ENCODE measurements around the gene RNF157.

The RNF157 gene

DNA sequence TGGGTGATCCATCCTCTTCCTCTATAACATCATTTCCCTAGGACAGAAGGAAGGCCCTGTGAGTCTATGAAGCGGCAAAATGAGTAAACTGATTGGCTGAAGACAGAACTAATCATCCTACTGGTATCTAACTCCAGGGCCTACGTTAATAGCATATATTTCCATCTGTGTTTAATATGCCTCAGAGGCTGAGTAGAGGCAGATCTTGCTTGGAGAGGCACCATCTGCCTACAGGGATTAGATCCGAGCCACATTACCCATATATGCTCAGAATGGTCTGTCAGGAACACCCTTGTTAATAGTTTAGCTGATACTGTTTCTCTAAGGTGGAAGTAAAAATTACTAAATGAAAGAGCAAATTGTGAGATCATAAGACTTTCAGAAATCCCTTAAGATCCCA is 86.0 kb downstream of the RNF157 start:
- DNase-seq: no peak

DNA sequence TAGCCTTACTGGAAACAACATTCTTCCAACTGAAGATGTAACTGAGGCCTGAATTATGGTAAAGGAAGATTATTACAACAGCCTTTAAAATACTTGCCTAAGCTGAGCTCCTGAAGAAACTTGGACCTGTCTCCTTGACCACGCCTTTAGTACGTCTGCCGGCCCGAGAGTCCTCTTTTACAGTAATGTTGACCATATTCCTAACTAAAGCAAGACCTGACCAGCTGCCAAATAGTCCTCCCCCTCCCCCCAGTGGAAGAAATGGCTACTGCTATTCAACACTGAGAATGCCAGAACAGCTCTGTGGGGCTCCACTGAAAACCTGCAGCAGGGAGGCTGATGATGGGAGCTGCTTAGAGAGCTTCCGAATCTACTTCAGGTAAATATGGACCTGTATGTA is 86.7 kb downstream of the RNF157 start:
- no peak for DNase-seq

DNA sequence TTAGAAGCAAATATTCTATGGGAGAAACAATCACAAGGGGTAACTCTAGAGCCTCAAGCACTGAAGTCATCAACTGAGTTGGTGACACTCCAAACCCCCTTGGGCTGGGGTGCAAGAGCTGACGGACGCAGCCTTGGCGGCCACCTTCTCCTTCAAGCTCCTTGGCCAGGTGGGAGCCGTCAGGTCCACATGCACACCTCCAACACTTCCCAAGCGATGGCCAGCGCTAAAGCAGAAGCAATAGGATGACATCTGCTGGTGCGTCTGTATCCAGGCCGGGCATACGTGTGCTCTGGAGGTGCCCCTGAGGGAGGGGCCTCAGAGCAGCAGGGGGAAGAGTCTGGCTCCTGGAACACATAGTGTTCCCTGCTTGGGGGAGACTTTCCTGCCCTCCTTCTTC is 87.1 kb downstream of the RNF157 start:
- no peak for DNase-seq

DNA sequence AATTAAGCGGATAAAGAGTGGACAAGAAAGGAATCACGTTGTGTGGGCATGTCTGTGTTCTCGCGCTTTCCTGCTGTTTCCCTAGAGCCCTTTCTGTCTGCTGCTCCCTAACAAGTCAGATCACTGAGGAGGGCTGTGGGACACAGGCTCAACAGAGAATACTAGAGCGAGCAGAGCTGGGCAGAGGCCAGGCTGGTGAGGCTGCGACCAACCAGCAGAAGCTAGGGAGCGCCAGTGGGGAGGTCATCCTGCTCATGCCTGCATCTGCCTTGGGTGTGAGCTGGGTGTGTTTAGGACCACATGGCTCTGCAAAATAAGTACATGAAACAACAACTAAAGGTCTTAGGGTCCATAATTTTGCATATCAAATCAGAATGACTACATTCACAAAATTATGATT is 87.7 kb downstream of the RNF157 start:
- DNase-seq: no peak

DNA sequence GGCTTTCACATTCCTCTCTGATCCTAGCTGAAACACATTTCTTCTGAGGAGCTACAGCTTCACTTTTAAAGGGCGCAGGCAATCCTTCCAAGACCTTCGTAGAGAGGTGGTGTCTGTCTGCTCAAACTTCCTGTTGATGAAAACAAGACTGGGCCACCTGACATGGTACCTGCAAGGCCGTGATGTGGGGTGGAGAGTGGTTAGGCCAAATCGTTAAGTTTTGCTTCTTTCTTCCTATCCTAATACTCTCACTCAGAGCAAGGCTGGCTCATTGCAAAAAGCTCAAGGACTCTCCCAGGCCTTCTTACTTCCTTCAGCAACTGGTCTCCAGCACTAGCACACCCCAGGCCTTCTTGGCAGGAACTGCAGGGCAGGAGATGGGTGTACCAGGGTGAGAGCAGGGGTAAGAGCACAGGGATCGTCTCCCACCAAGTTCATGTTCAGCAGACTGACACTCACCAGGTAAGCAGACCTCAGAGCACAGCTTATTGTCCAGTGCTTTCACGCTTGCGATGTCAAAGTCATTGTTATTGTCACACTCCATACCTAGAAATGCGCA is 88.3 kb downstream of the RNF157 start:
- no peak for DNase-seq

DNA sequence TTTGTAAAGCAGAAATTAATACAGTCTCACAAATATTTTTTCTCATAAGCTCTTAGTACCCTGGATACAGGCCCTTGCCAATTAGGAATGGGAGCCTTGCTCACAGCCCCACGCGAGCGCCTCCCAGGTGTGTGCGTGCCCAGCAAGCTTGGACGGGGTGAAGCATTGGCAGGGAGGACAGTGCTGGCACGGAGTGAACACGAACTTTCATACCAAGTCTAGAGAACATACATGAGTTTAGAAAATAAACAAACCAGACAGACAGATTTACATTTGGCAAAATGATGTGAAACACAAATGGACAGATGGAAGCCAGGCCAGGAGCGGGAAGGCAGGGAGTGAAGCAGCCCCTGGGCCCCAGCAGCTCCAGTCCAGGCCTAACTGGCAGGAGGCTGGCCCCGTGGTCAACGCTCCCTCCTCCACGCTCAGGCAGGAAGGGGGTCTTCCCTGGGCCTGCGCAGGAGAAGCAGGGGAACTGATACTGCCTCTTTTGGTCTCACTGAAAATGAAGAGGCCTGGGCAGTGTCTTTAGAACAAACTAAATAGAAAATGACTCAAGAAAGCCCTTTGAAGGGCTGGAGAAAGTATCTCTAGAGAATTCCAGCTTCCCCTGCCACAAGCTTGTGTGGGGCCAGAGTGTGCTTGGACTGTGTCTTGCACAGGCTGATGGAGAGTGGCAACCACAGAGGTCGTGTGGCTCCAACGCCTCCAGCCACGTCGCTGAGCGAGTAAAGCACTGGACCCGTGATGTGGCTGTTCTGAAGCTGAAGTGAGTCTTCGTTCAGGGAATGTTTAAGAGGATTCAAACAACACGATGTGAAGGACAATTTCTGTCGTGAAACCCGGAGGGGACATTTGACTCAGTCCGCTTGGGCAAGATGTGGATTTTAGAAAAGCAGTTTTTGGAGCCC is 89.3 kb downstream of the RNF157 start:
- no peak for DNase-seq

DNA sequence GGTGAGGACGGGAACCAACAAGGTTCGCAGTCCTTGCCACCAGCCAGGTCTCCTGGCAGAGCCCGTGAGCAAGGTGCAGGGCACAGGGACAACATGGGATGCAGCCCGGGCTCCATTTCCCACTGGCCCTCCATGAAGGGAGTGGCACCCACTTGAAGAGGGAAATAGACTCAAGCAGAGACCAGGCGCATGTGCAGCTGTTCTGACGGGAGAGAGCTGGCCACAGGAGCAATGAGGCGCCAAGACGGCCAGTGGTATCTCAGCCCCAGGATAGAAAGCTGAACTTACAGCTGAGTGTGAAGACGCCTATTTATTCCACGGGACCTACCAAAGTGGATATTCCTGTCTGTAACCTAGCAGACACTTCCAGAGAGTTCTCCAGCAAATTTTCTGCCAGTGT is 91.1 kb downstream of the RNF157 start:
- DNase-seq: no peak

DNA sequence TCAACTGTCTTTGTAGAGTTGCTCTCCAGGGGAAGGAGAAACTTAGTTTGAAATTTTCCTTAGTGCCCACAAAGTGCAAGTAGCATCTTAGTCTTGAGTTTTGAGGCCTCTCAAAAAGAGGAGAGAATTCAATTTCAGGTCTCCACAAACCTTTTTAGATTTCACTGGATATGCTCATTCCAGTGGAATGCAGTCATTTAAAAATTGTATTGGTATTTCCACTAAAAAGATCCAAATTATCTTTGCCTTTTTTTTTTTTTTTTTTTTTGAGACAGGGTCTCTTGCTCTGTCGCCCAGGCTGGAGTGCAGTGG is 92.3 kb downstream of the RNF157 start:
- no peak for DNase-seq

DNA sequence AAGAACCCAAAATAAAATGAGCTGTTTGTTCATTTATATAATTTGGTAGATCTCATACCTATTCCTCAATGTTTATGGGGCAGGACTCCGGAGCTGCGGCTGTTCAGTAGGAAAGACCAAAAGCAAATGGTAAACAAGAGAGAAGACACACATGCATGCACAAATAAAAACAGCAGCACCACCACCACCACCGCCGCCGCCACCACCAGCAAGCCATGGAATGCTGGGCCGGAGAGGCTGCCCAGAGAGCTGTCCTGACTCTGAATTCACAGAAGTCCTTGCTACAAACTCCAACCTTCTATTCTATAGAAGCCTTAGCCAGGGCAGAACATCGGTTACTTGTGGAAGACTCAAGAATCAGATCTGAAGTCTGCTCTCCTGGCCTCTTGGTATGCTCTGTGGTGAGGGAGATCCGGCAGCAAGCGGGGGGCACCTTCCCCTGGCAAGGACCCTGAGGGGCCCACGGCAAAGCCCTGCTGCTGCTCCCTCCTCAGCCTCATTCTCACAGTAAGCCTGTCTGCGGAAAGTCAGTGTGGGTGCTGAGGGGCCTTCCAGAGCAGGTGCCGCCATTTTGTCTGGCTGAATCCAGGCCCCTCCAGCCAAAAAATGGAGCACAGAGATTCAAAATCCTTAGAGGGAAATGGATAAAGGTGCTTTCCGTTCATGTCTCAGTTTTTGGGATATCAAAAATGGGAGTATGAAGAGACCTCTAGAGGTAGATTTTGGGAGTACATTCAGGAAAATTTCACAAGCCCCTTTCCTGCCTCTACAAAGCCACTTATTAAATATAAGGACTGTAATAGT is 92.9 kb downstream of the RNF157 start:
- no peak for DNase-seq

DNA sequence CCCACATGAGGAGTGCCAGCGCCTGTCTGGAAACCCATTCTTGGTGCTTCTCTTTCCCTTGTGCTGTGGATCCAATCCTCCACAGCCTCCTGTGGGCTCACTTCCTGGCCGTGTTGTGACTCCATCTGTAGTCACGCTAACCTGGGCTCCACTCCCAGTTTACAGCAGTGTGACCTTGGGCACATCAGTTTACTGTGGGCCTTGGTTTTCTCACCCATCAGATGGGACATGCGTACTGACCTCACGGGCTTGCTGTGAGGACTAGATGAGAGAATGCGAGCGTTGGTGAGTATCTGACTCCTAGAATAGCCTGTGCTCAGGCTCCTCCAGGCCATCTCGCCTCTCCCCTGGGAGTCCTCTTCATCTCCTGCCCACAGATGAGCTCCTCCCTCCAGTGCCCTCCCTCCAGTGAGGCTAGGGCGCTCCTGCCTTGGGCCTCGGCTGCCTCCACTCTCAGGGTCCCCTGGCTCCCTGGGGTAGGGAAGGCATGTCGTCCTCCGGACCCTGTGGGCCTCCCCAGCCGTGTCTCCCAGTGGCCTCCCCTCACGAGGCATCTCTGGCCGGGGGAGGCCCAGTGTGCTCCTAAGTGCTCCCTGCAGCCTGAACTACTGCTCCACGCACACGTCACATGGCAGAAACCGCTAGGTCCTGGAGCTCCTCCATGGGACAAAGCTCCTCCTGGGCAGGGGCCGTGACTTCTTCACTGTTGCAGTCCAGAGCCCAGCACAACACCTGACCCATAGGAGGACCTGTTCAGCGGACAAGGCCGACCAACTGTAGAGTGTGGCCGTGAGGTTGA is 94.0 kb downstream of the RNF157 start:
- no peak for DNase-seq

DNA sequence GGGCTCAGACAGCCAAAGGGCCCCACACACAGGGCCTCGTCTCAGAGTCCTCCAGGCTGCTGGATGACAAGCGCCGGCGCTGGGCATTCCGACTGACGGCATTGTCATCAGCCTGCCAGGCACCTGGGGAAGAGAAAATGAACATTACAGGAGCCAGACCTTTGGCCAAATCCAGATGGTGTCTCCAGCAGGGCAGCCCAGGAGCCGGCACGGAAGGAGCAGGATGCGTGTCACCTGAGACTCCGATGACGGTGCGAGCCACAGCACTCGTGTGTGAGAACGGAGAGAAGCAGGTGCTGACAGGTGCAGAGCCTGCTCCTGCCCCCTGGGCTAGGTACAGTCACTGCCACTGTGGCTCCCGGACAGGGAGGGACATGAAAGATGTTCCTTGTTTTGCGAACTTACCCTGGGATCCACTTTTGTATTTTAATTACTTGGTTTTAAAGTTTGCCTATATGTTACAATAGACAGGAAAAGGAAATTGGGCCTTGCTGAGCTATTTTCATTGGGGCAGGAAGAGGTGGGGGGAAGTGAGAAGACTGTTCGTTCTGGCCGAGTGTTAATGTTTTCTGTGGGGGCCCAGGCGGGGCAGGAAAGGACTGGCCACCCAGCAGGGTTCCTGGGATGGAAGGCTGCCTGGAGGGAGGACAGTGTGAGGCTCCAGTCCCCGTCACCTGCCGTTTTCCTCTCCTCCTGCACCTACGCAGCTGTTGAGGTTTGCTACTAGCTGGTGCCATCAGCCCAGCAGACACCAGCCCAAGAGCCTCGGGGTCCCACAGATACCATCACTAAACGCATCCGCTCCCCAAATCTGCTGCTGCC is 94.9 kb downstream of the RNF157 start:
- DNase-seq: peak; percentile 28

DNA sequence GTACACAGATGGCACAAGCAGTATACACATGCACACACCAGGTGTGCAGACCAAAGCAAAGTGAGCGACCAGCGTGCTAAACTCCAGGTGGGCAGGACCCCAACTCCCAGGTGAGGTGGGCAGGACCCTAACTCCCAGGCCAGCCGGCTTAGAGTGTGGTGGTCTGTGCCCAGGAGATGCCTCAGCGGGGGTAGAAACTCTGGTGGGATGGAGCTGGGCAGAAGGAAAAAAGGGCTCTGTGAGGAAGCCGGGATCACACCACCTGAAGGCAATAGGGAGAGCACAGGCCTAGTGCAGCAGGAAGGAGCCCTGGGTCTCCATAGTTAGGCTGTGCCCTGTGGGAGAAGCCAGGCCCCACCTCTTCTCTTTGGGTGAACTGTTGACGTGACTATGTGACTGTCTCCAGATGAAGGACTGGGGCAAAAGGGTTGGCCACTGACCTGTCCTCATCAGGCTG is 97.7 kb downstream of the RNF157 start:
- DNase-seq: no peak

DNA sequence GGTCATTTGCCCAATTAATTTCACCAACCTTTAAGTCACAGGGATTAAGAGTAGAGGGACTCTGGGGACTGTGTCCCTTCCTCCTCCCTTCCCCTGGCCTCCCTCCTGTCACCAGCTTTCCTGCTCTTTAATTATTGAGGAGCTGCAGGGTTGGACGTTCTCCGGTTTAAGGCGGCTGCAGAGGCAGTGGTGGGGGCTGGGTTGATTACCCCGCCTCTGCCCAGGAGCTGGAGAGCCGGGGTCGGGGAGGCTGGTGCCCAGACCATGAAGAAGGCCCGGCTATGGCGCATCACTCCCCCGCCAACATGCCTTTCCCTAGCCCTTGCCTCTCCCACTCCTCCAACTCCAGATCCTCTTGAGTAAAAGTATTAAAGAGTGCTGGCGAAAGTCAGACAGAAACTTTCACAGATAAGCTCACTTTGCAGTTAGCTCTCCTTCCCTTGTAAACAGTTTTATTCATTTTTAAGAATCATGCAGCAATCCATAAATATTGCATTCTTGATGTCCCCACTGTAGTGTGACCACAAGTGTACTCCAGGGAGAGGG is 98.2 kb downstream of the RNF157 start:
- DNase-seq: no peak

DNA sequence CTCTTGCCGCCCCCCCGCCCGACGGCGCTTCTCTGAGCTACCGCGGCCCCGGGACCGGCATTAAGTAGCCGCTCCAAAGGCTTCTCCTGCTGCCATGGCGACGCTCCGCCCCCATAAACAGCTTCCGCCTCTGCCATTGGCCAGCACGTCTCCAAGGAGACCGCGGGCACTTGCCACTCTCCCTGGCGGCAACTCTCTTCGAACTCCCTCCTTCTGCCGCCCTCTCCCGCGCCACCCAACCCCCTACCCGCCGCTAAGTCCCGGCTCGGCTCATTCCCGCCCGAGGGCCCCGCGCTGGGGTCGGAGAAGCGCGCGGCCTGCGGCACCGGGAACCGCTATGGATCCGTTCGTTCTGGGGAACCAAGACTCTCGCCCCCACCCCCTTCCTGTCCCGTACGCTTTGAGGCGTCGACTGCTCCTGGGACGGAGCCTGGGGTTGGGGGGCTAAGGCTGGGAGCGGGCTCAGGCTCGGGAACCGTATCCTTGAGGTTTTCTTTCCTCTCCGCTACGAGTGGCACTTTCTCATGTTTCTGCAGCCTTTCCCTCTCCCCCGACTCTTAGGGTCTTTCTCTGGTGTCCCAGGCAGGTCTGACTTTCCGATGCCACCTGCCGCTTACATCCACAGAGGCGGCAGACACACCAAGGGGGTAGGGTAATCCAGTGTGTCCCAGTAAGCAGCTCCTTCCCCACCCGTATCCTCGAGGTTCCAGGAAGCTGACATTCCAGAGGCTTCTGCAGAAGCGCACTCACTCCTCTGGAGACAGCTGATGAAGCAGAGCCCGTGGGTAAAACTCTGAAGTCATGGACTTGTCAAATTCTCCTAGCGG is 98.9 kb downstream of the RNF157 start, which contains the start of gene FOXJ1:
FOXJ1 (minus strand) TSS at position 34 of the 827 bp plus-strand sequence. CDS start 850 bp downstream, outside the sequence.
- peak; percentile 90 for DNase-seq

DNA sequence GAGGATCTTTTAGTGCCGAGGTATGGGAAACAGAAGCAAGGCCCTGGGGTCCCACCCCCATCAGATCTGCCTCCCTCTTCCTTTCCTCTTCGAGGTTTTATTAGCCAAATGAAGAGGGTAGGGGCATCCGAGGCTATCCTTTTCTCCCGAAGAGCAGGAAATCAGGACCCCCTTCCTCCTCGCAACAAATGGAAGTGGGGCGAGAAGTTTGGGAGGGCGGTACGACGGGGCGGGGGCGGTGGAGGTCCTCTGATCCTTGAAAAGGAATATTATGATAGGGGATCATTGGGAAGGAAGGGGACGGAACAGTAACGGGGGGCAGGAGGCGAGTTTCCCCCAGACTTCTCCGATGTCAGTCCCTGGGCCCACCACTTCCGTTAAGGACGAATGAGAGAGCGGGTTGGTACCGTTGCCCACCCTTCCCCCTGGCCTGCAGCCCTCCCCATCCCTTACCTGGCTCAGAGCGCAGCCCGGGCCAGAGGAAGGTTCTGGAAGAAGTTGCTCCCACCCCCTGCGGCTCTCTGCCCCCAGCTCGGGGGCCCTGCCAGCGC is 99.6 kb downstream of the RNF157 start:
- no peak for DNase-seq

DNA sequence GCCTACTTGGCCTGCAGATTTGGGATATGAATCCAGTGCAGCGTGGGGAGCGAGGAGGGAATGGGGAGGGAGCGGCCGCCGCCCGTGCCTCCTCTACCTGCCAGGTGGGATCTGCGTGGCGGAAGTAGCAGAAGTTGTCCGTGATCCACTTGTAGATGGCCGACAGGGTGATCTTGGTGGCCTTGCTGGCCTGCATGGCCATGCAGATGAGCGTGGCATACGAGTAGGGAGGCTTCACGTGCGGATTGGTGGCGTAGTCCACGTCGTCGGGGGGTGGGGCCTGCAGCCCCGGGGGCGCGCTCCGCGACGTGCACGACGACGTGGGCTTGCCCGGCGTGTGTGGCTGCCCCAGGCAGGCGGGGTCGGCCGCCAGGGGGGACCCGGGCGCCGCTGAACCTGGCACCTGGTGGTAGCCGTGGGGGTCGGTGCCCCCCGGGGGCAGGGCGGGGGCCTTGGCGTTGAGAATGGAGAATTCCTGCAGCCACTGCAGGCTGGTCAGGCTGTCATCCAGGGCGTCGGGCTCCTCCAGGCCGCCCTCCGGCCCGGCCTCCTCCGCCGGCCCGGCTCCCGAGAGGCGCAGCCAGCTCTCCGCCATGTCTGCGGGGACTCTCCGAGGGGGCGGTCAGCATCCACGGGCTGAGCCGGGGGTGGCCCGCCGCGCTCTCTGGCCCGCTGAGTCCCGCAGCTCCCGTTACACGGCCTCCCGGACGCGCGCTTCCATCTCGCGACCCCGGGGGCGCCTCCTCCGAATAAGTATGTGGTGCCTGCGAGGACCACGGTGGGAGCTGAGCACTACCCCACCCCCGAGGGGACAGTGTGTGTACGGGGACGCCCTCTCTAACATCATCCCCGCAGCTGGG is 100.3 kb downstream of the RNF157 start:
- no peak for DNase-seq

DNA sequence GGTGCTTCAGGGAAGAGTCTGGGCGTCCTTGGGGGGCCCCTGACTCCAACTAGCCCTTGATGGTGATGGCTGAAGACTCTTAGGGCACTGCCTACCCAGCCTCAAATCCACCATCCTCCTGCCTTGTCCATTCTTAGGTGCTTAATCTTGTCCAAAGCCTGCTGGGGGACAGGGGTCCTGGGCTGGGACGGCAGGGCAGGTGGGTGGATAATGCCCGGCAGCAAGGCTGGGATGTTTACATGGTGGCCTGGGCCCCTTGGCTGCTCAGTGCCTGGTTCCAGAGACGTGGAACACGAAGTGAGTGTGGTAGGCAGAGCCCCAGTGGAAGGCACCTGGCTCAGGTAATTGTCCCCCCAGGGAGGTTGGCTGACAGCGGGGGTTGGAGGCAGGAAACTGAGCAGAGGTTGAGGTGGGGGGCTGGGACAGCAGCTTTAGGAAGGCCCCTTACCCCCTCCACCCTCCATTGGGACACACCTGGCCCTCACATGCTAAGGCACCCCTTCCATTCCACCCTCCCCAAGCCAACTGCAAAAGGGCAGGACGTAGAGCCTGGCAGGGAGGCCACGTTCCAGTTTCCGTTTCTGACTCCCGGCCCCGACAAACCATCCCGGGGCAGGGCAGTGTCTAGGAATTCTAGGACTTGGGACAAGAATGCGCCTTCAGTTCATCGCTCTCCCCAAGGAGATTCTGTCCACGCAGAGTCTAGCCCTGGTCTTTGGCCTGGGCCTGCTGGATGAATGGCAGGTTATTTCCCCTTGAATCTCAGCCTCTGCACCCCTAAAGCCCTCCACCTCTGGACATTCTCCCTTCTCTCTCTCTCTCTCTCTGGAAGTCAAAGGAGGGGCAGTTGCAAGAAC is 101.2 kb downstream of the RNF157 start:
- no peak for DNase-seq

DNA sequence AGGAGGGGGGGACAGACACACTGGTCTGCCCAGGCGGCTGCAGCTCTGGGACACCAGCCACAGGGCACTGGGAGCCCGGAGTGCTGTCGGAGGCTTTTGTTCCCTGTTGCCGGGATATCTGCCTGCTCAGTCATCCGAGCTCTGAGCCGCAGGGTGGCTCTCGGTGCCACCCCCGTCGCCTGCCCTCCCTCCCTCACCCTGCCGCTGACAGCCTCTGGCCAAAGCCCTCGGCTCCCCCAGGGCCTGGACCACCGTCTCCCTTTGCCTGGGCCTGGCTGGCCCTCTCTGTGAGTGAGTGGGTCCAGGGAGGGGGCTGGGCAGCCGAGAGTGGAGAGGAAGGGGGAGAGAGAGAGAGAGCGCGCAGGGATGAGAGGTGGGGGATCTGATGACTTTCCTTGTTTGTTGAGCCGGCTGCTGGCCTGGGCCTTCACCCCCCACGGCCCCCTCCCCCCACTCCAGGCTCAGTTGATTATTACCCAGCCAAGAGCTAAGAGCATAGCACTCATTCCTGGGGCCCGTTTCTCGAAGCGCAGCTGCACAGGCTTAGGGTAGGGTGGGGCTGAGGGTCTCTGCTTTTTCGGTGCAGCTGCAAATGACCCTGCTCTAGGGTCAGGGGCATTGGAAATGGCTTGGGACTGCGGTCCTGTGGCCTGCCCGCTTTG is 101.9 kb downstream of the RNF157 start:
- DNase-seq: no peak

Data from MV-4-11 (cell line).